ENCODE data around the gene EPS8L1.

EPS8L1 gene

GRCh38 chr19:55117663-55118391, 42.2 kb downstream of the EPS8L1 start:
- DNase-seq: peak; percentile 98

DNA sequence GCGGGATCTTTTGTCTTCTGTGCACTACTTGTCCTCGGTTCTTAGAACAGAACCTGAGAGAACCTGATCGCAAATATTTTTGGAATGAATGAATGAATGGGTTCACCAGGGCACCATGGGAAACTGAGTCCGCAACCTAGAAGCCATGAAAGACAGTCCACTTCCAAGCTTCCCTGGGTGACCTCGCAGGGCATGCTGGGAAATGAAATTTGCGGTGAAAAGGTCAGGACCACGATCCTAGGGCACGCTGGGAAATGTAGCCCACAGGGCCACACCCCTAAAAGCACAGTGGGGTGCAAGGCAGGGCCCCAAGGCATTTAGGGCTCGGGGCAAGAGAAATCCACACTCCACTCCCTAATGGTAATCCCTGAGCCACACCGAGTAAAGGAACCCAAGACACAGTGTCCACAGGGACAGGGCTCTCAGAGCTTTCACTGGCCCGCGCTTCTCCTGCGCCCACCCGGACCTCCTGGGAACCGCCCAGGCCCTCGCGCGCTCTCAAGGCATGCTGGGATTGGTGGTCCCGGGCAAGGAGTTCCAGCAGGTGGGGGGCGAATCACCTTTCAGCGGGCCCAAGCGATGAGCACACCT, 42.8 kb downstream of the EPS8L1 start:
- no peak for DNase-seq

GRCh38 chr19:55119053-55119452, 43.4 kb downstream of the EPS8L1 start:
- no peak for DNase-seq

- DNase-seq: no peak
These were observed 55.8 kb downstream of the EPS8L1 start for GRCh38 chr19:55131421-55131820.

DNA sequence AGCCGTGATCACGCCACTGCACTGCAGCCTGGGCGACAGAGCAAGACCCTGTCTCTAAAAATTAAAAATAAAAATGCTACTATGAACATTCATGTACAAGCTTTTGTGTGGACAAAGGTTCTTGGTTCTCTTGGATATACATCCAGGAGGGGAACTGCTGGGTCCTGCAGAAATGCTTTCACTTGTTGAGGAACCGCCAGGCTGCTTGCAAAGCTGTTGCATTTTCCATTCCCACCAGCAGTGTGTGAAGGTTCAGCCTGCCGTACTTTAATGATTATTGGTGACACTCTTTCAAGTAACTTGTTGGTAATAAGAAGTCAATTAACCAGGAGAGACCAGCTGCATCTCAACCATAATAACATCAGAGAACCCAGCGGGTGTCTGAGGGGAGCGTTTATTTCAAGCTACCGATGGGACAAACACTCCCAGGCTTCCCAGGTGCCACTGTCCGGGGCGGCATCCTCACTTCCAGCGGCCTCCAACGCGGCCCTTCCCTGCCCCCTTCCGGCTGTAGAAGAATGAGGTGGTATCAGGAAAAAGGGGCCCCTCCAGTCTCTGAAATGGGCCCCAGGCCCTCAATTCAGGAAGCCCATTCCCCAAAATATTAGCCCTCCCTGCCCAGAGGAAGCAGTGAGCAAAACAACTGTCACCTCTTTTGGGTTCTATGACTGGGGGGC, 56.9 kb downstream of the EPS8L1 start:
- no peak for DNase-seq

GRCh38 chr19:55133639-55134444, 58.2 kb downstream of the EPS8L1 start:
- no peak for DNase-seq

- DNase-seq: no peak
These were observed 59.1 kb downstream of the EPS8L1 start for GRCh38 chr19:55134736-55135135.

GRCh38 chr19:55136399-55137102, 60.9 kb downstream of the EPS8L1 start:
- no peak for DNase-seq
